Glutamatergic neuron (in vitro differentiated cells): ENCODE measurements around the gene PLCL1. TPM values are rescaled to one million over a fixed set of nuclear protein-coding genes. Genes with fewer than 3 reads are reported as not detected.

Experiments used
- DNase-seq: peaks from one replicate; pipeline ENCODE4 v3.0.0; 2022
- H3K27ac Mint-ChIP-seq: one replicate; pipeline ENCODE4 v1.8.0; 2020; ENCODE audit warnings: mild to moderate bottlenecking, mixed read lengths, inconsistent platforms; ENCODE audit not compliant: unreplicated experiment
- H3K27me3 Mint-ChIP-seq: one replicate; pipeline ENCODE4 v1.8.0; 2020; ENCODE audit warnings: mild to moderate bottlenecking, moderate library complexity, mixed read lengths, inconsistent platforms; ENCODE audit not compliant: unreplicated experiment
- H3K36me3 Mint-ChIP-seq: one replicate; pipeline ENCODE4 v1.8.0; 2020; ENCODE audit warnings: mild to moderate bottlenecking, mixed read lengths, inconsistent platforms; ENCODE audit not compliant: unreplicated experiment
- H3K4me1 Mint-ChIP-seq: one replicate; pipeline ENCODE4 v1.8.0; 2020; ENCODE audit warnings: mild to moderate bottlenecking, low read depth, mixed read lengths, inconsistent platforms; ENCODE audit not compliant: unreplicated experiment
- H3K4me3 Mint-ChIP-seq: one replicate; pipeline ENCODE4 v1.8.0; 2020; ENCODE audit warnings: mild to moderate bottlenecking, mixed read lengths, inconsistent platforms; ENCODE audit not compliant: unreplicated experiment
- H3K9me3 Mint-ChIP-seq: one replicate; pipeline ENCODE4 v1.8.0; 2020; ENCODE audit warnings: mild to moderate bottlenecking, moderate library complexity, mixed read lengths, inconsistent platforms; ENCODE audit not compliant: unreplicated experiment
- CTCF ChIP-seq: fragments of 200-600 bp; sonication (generic); IDR thresholded peaks from one replicate; pipeline ENCODE4 v1.5.0; 2021; ENCODE audit not compliant: partially characterized antibody, unreplicated experiment
- total RNA-seq: library from RNA; stranded (reverse); fragmentation: NEBNext Ultra II Directional; extraction: Animal tissue kit (Norgen Biotek cat#: 25700); gene quantifications from one replicate; pipeline ENCODE4 v1.2.1, GENCODE V29; 2021; ENCODE audit not compliant: unreplicated experiment

PLCL1 gene
- total RNA-seq, 1 donor from 2014 or later = 28.8 TPM

- Mint-ChIP-seq H3K4me3 (no peak overlapping the region), H3K9me3 (no peaks in the 10 kb centered on the region), H3K27ac (peak overlapping the region; percentile 10), H3K36me3 (no peaks in the 10 kb centered on the region), H3K27me3 (peaks cover 2% of the 10 kb centered on the region), H3K4me1 (peaks cover 12% of the 10 kb centered on the region)
- DNase-seq = no peak
- TF ChIP-seq CTCF = no peak
Measured at GRCh38 chr2:198134293-198134955, 330.0 kb downstream of the PLCL1 start.

- Mint-ChIP-seq H3K27me3 (peaks cover 2% of the 10 kb centered on the region), H3K36me3 (no peaks in the 10 kb centered on the region), H3K4me3 (peak overlapping the region; percentile 54), H3K9me3 (no peaks in the 10 kb centered on the region), H3K4me1 (peaks cover 12% of the 10 kb centered on the region), H3K27ac (peak overlapping the region; percentile 50)
- no peak for DNase-seq
- no peak for TF ChIP-seq CTCF
Measured at GRCh38 chr2:198135481-198135934, 331.1 kb downstream of the PLCL1 start.

- no peaks in the 10 kb centered on the region for H3K9me3 Mint-ChIP-seq
- no peak for TF ChIP-seq CTCF
- H3K27me3 Mint-ChIP-seq = peaks cover 2% of the 10 kb centered on the region
- H3K4me1 Mint-ChIP-seq = peaks cover 12% of the 10 kb centered on the region
- DNase-seq = no peak
- no peaks in the 10 kb centered on the region for H3K36me3 Mint-ChIP-seq
- H3K27ac Mint-ChIP-seq = peak overlapping the region; percentile 50
- no peak overlapping the region for H3K4me3 Mint-ChIP-seq
Measured at GRCh38 chr2:198136142-198136541, 331.7 kb downstream of the PLCL1 start.

- no peak overlapping the region for H3K27ac Mint-ChIP-seq
- DNase-seq = no peak
- peak; percentile 15 for TF ChIP-seq CTCF
- H3K4me1 Mint-ChIP-seq = peaks cover 12% of the 10 kb centered on the region
- H3K36me3 Mint-ChIP-seq = no peaks in the 10 kb centered on the region
- no peaks in the 10 kb centered on the region for H3K27me3 Mint-ChIP-seq
- no peak overlapping the region for H3K4me3 Mint-ChIP-seq
- H3K9me3 Mint-ChIP-seq = no peaks in the 10 kb centered on the region
Measured at GRCh38 chr2:198137733-198138132, 333.3 kb downstream of the PLCL1 start.

- H3K36me3 Mint-ChIP-seq = no peaks in the 10 kb centered on the region
- H3K27me3 Mint-ChIP-seq = no peaks in the 10 kb centered on the region
- DNase-seq = no peak
- no peak for TF ChIP-seq CTCF
- H3K9me3 Mint-ChIP-seq = no peaks in the 10 kb centered on the region
- no peak overlapping the region for H3K27ac Mint-ChIP-seq
- no peak overlapping the region for H3K4me3 Mint-ChIP-seq
- peaks cover 11% of the 10 kb centered on the region for H3K4me1 Mint-ChIP-seq
Measured at GRCh38 chr2:198141726-198142125, 337.3 kb downstream of the PLCL1 start.
